GM19324 (cell line): Measurements from ENCODE around the gene RRP8.

Source experiments
- ATAC-seq: cut with Tn5 transposase; IDR thresholded peaks from one replicate; pipeline ENCODE4 v1.9.1; 2021; ENCODE audit warnings: mild to moderate bottlenecking, moderate library complexity; ENCODE audit not compliant: unreplicated experiment, low FRiP score

Gene RRP8

DNA sequence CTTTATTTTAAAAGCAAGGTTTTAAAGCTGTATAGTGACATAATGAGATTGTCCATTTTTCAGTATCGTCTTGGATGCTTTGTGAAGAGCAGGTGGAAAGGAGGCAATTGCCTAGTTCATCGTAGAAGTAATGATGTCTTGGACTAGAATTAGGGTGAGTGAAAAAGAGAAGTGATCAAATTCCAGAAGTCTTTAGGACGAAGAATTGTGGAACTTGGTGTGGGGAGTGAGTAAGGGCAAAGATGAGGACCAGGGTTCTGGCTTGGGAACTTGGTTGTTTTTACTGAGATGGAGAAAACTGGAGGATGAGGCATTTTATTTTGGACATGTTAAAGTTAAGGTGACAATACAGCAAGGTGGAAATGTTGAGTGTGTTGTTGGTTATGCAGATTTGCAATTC is 1.4 kb upstream of the RRP8 start:
- no peak for ATAC-seq

DNA sequence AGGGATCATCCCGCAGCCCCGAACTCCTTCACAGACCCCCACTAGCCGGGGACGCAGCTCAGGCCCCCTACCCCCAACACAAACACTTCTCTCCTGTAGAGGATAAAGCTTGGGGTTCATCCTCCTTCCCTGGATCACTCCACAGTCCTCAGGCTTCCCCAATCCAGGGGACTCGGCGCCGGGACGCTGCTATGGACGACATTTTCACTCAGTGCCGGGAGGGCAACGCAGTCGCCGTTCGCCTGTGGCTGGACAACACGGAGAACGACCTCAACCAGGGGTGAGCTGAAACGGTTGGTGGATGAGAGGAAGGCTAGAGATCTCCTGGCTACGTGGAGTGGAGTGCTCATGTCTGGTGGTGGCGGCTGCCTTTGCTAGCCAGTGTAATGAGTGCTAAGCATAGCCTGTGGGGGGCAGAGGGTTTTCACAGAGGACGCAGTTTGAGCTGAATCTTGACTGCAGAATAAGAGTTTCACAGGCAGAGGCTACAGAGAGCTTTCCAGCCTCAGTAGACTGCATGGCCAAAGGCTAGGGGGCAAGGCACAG is 738 bp upstream of the RRP8 start:
- peak; percentile 19 for ATAC-seq

- ATAC-seq = no peak
These were observed 1.1 kb downstream of the RRP8 start for GRCh38 chr11:6602096-6602940.

GRCh38 chr11:6601041-6601461 is 2.4 kb downstream of the RRP8 start:
- ATAC-seq = no peak

GRCh38 chr11:6599881-6600390 is 3.5 kb downstream of the RRP8 start:
- ATAC-seq = no peak

GRCh38 chr11:6599449-6599848 is 4.0 kb downstream of the RRP8 start:
- no peak for ATAC-seq

- ATAC-seq = no peak
These were observed 4.9 kb downstream of the RRP8 start for GRCh38 chr11:6598555-6598954.

- ATAC-seq = no peak
These were observed 7.1 kb downstream of the RRP8 start for GRCh38 chr11:6596239-6596877.

- no peak for ATAC-seq
These were observed 9.2 kb downstream of the RRP8 start for GRCh38 chr11:6594142-6594768.

GRCh38 chr11:6588018-6588417 is 15.4 kb downstream of the RRP8 start:
- ATAC-seq = no peak

- ATAC-seq = no peak
These were observed 16.0 kb downstream of the RRP8 start for GRCh38 chr11:6587360-6587953.

GRCh38 chr11:6586434-6587359 is 16.7 kb downstream of the RRP8 start:
- no peak for ATAC-seq

DNA sequence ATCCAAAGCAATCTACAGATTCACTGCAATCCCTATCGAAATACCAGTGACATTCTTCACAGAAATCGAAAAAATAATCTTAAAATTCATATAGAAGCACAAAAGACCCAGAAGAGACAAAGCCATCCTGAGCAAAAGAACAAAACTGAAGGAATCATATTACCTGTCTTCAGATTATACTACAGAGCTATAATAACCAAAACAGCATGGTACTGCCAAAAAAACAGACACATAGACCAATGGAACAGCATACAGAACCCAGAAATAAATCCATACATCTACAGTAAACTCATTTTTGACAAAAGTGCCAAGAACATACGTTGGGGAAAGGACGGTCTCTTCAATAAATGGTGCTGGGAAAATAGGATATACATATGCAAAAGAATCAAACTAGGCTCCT is 18.9 kb downstream of the RRP8 start:
- ATAC-seq = no peak

- no peak for ATAC-seq
These were observed 19.8 kb downstream of the RRP8 start for GRCh38 chr11:6583584-6583983.

- no peak for ATAC-seq
These were observed 23.7 kb downstream of the RRP8 start for GRCh38 chr11:6579681-6580080.

DNA sequence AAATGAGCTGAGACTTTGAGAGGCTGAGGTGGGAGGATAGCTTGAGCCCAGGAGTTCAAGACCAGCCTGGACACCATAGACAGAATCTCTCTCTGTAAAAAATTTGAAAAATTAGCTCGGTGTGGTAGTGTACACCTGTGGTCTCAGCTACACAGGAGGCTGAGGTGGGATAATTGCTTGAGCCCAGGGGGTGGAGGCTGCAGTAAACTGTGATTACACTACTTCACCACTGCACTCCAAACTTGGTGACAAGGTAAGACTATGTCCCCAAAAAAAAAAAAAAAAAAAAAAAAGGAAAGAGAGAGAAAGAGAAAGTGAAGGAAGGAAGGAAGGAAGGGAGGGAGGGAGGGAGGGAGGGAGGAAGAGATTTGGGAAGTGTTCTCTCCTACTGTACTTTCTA is 25.3 kb downstream of the RRP8 start:
- no peak for ATAC-seq

GRCh38 chr11:6576471-6577373 is 26.7 kb downstream of the RRP8 start:
- no peak for ATAC-seq

DNA sequence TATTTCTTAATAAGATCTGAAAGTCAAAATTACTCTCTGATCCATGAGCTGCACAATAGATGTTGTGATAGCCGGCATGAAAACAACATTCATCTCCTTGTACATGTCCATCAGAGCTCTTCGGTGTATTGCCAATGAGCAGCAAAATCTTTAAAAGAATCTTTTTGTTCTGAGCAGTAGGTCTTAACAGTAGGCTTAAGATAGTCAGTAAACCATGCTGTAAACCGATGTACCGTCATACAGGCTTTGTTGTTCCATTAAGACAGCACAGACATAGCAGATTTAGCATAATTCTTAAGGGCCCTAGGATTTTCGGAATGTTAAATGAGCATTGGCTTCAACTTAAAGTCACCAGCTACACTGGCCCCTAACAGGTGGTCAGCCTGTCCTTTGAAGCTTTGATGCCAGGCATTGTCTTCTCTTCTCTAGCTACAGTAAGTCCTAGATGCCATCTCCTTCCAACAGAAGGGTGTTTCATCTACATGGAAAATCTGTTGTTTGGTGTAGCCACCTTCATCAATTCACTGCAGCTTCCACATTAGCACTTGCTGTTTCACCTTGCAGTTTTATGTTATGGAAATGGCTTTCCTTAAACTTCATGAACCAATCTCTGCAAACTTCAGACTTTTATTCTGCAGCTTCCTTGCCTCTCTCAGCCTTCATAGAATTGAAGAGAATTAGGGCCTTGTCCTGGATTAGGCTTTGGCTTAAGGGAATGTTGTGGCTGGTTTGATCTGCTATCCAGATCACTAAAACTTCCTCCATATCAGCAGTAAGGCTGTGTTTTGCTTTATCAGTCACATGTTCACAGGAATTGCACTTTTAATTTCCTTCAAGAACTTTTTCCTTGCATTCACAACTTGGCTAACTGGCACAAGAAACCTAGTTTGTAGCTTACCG is 28.4 kb downstream of the RRP8 start:
- no peak for ATAC-seq
